HG03135 (cell line): Measurements from ENCODE around the gene KMT2B.
"Not testable (repeated sequence)": the region's sequence is repeated elsewhere in the genome, so short reads cannot be mapped to it uniquely, and the experiment has no call there.

Source experiments
- ATAC-seq: cut with Tn5 transposase; IDR thresholded peaks from one replicate; pipeline ENCODE4 v1.9.1; 2021; ENCODE audit warnings: mild to moderate bottlenecking, moderate library complexity; ENCODE audit not compliant: unreplicated experiment

Gene KMT2B

GRCh38 chr19:35717665-35718344 lies at the start of gene KMT2B:
Gene KMT2B (plus strand): TSS chr19:35718003. CDS start chr19:35718019, 16 bp downstream.
- no peak for ATAC-seq

GRCh38 chr19:35669566-35669965 lies 48.2 kb upstream of the KMT2B start:
- no peak for ATAC-seq

GRCh38 chr19:35669974-35670373 lies 47.8 kb upstream of the KMT2B start:
- no peak for ATAC-seq

- no peak for ATAC-seq
Observed at GRCh38 chr19:35670686-35671085, 47.1 kb upstream of the KMT2B start.

- no peak for ATAC-seq
Observed at GRCh38 chr19:35671818-35672217, 46.0 kb upstream of the KMT2B start.

- no peak for ATAC-seq
Observed at GRCh38 chr19:35673121-35673804, 44.5 kb upstream of the KMT2B start.

- ATAC-seq: no peak
Observed at GRCh38 chr19:35675589-35676140, 42.1 kb upstream of the KMT2B start.

GRCh38 chr19:35689836-35690235 lies 28.0 kb upstream of the KMT2B start:
- ATAC-seq: no peak

- not testable (repeated sequence) for ATAC-seq
Observed at GRCh38 chr19:35691106-35691505, 26.7 kb upstream of the KMT2B start.

GRCh38 chr19:35692010-35692409 lies 25.8 kb upstream of the KMT2B start:
- no peak for ATAC-seq

GRCh38 chr19:35693422-35693821 lies 24.4 kb upstream of the KMT2B start:
- ATAC-seq: no peak

GRCh38 chr19:35693835-35694599 lies 23.8 kb upstream of the KMT2B start:
- peak; percentile 67 for ATAC-seq

GRCh38 chr19:35695895-35696422 lies 21.8 kb upstream of the KMT2B start:
- ATAC-seq: no peak

GRCh38 chr19:35696835-35697234 lies 21.0 kb upstream of the KMT2B start:
- ATAC-seq: no peak

GRCh38 chr19:35702223-35703012 lies 15.4 kb upstream of the KMT2B start:
- ATAC-seq: peak; percentile 95

- no peak for ATAC-seq
Observed at GRCh38 chr19:35703343-35703742, 14.5 kb upstream of the KMT2B start.

- ATAC-seq: no peak
Observed at GRCh38 chr19:35704218-35704617, 13.6 kb upstream of the KMT2B start, which contains the start of gene ZBTB32. Gene ZBTB32 (plus strand): TSS chr19:35704558. CDS start chr19:35714627, 10,069 bp downstream.

GRCh38 chr19:35708391-35708790 lies 9.4 kb upstream of the KMT2B start:
- no peak for ATAC-seq

GRCh38 chr19:35710784-35711723 lies 6.7 kb upstream of the KMT2B start:
- peak; percentile 35 for ATAC-seq
